Measurements from ENCODE around the gene NAALAD2. TPM values are rescaled to one million over a fixed set of nuclear protein-coding genes. Genes with fewer than 3 reads are reported as not detected.
A peak's percentile ranks its signal among the peaks of the same experiment; 100 is the strongest.

NAALAD2 gene
- total RNA-seq, 1 donor from 2014 or later, result 3.1 TPM

DNA sequence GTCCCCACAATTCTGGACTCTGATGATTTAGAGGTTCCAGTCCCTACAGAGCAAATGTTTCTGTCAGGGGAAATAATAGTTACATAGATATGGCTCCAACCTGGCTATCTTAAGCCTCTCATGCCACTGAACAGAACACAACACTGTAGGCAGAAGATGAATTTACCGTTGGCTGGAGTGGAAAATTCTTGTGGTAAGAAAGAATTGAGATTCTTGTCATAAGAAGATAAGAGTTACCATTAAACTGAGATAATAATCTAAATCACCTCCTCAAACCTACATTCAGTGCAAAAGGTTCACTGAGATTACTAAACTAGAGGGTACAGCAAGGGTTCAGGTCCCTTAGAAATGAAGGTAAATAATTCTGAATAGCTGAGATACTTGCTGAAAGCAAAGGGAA, 10.1 kb upstream of the NAALAD2 start:
- no peaks in the 10 kb centered on the region for H3K36me3 Mint-ChIP-seq (ENCODE audit: low read depth, unreplicated experiment)
- H2AFZ ChIP-seq (ENCODE audit: low read depth, low read length), result no peak overlapping the region
- DNase-seq (ENCODE audit: low read depth), result peak; percentile 37
- no peak overlapping the region for H3K4me3 ChIP-seq (ENCODE audit: insufficient read depth, low read depth, low read length)
- H3K36me3 ChIP-seq (ENCODE audit: insufficient read depth, low read length), result no peaks in the 10 kb centered on the region
- no peak overlapping the region for H3K4me2 ChIP-seq (ENCODE audit: low read length)
- no peak overlapping the region for H3K27ac ChIP-seq (ENCODE audit: low read depth, low read length)
- no peaks in the 10 kb centered on the region for H3K27me3 Mint-ChIP-seq (ENCODE audit: low read depth, unreplicated experiment)
- FAIRE-seq, result no peak
- H3K9me3 ChIP-seq (ENCODE audit: insufficient read depth, low read depth, low read length), result no peaks in the 10 kb centered on the region
- TF ChIP-seq, protein P1, sequence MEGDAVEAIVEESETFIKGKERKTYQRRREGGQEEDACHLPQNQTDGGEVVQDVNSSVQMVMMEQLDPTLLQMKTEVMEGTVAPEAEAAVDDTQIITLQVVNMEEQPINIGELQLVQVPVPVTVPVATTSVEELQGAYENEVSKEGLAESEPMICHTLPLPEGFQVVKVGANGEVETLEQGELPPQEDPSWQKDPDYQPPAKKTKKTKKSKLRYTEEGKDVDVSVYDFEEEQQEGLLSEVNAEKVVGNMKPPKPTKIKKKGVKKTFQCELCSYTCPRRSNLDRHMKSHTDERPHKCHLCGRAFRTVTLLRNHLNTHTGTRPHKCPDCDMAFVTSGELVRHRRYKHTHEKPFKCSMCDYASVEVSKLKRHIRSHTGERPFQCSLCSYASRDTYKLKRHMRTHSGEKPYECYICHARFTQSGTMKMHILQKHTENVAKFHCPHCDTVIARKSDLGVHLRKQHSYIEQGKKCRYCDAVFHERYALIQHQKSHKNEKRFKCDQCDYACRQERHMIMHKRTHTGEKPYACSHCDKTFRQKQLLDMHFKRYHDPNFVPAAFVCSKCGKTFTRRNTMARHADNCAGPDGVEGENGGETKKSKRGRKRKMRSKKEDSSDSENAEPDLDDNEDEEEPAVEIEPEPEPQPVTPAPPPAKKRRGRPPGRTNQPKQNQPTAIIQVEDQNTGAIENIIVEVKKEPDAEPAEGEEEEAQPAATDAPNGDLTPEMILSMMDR (IDR thresholded peaks at IDR 0.05; ENCODE audit: insufficient read depth, low read depth, low read length), result no peak
- no peak for TF ChIP-seq EZH2 (IDR thresholded peaks at IDR 0.05; ENCODE audit: insufficient read depth, low read length)
- H3K27me3 ChIP-seq (ENCODE audit: insufficient read depth, low read length), result no peaks in the 10 kb centered on the region
- peaks cover 2% of the 10 kb centered on the region for H3K9me3 Mint-ChIP-seq (ENCODE audit: unreplicated experiment)
- H3K4me3 Mint-ChIP-seq (ENCODE audit: unreplicated experiment), result no peak overlapping the region
- no peaks in the 10 kb centered on the region for H3K4me1 Mint-ChIP-seq (ENCODE audit: low read depth, unreplicated experiment)
- H4K20me1 ChIP-seq (ENCODE audit: insufficient read depth, low read length), result no peaks in the 10 kb centered on the region
- no peak overlapping the region for H3K27ac Mint-ChIP-seq (ENCODE audit: unreplicated experiment)
- no peak overlapping the region for H3K9ac ChIP-seq (ENCODE audit: low read length)
- H3K79me2 ChIP-seq (ENCODE audit: insufficient read depth, low read length), result no peaks in the 10 kb centered on the region
- H3K4me1 ChIP-seq (ENCODE audit: insufficient read depth, low read length), result no peaks in the 10 kb centered on the region

DNA sequence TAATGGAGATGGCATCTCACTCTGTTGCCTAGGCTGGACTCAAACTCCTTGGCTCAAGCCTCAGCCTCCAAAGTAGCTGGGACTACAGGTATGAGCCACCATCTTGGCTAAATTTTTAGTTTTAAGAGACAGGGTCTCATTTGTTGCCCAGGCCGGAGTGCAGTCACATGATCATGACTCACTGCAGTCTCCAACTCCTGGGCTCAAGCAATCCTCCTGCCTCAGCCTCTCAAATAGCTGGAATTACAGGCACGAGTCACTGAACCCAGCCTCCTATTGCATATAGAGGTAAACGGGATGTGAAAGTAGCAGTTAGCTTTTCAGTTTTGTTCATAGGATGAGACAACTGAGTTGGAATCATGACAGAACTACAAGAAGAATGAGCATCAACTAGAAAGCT, 9.5 kb upstream of the NAALAD2 start:
- Histone ChIP-seq H3K27me3 (ENCODE audit: insufficient read depth, low read length) (no peaks in the 10 kb centered on the region), H3K36me3 (ENCODE audit: insufficient read depth, low read length) (no peaks in the 10 kb centered on the region), H3K79me2 (ENCODE audit: insufficient read depth, low read length) (no peaks in the 10 kb centered on the region), H3K9me3 (ENCODE audit: insufficient read depth, low read depth, low read length) (no peaks in the 10 kb centered on the region), H3K9ac (ENCODE audit: low read length) (no peak overlapping the region), H2AFZ (ENCODE audit: low read depth, low read length) (no peak overlapping the region), H3K4me1 (ENCODE audit: insufficient read depth, low read length) (no peaks in the 10 kb centered on the region), H3K4me2 (ENCODE audit: low read length) (no peak overlapping the region), H4K20me1 (ENCODE audit: insufficient read depth, low read length) (no peaks in the 10 kb centered on the region), H3K27ac (ENCODE audit: low read depth, low read length) (no peak overlapping the region), H3K4me3 (ENCODE audit: insufficient read depth, low read depth, low read length) (no peak overlapping the region)
- H3K4me3 Mint-ChIP-seq (ENCODE audit: unreplicated experiment), result no peak overlapping the region
- H3K4me1 Mint-ChIP-seq (ENCODE audit: low read depth, unreplicated experiment), result no peaks in the 10 kb centered on the region
- DNase-seq (ENCODE audit: low read depth), result no peak
- FAIRE-seq, result no peak
- H3K36me3 Mint-ChIP-seq (ENCODE audit: low read depth, unreplicated experiment), result no peaks in the 10 kb centered on the region
- H3K27ac Mint-ChIP-seq (ENCODE audit: unreplicated experiment), result no peak overlapping the region
- TF ChIP-seq, protein P1 (IDR thresholded peaks at IDR 0.05; ENCODE audit: insufficient read depth, low read depth, low read length), result no peak
- no peaks in the 10 kb centered on the region for H3K27me3 Mint-ChIP-seq (ENCODE audit: low read depth, unreplicated experiment)
- H3K9me3 Mint-ChIP-seq (ENCODE audit: unreplicated experiment), result peaks cover 2% of the 10 kb centered on the region

GRCh38 chr11:90133560-90134477, 644 bp upstream of the NAALAD2 start:
- H3K27ac Mint-ChIP-seq (ENCODE audit: unreplicated experiment), result no peak overlapping the region
- H3K9ac ChIP-seq (ENCODE audit: low read length), result peak overlapping the region; percentile 63

More at GRCh38 chr11:90133560-90134477, 644 bp upstream of the NAALAD2 start:
- FAIRE-seq (no peak), DNase-seq (ENCODE audit: low read depth) (no peak)
- Histone ChIP-seq H3K4me2 (ENCODE audit: low read length) (peak overlapping the region; percentile 87), H2AFZ (ENCODE audit: low read depth, low read length) (peak overlapping the region; percentile 81), H3K27me3 (ENCODE audit: insufficient read depth, low read length) (no peaks in the 10 kb centered on the region), H3K4me3 (ENCODE audit: insufficient read depth, low read depth, low read length) (peak overlapping the region; percentile 64), H3K9me3 (ENCODE audit: insufficient read depth, low read depth, low read length) (no peaks in the 10 kb centered on the region), H3K36me3 (ENCODE audit: insufficient read depth, low read length) (no peaks in the 10 kb centered on the region), H3K79me2 (ENCODE audit: insufficient read depth, low read length) (no peaks in the 10 kb centered on the region), H3K27ac (ENCODE audit: low read depth, low read length) (no peak overlapping the region), H4K20me1 (ENCODE audit: insufficient read depth, low read length) (no peaks in the 10 kb centered on the region), H3K4me1 (ENCODE audit: insufficient read depth, low read length) (no peaks in the 10 kb centered on the region)
- Mint-ChIP-seq H3K4me1 (ENCODE audit: low read depth, unreplicated experiment) (peaks cover 6% of the 10 kb centered on the region), H3K36me3 (ENCODE audit: low read depth, unreplicated experiment) (no peaks in the 10 kb centered on the region), H3K4me3 (ENCODE audit: unreplicated experiment) (peak overlapping the region; percentile 78), H3K9me3 (ENCODE audit: unreplicated experiment) (no peaks in the 10 kb centered on the region), H3K27me3 (ENCODE audit: low read depth, unreplicated experiment) (no peaks in the 10 kb centered on the region)
- TF ChIP-seq, protein P1 (IDR thresholded peaks at IDR 0.05; ENCODE audit: insufficient read depth, low read depth, low read length), result no peak
- no peak for TF ChIP-seq EZH2 (IDR thresholded peaks at IDR 0.05; ENCODE audit: insufficient read depth, low read length)

Measured in astrocyte (in vitro differentiated cells and primary cell).